Esophagus squamous epithelium (tissue), 5 donors: Measurements from ENCODE around the gene CDRT4. TPM values are rescaled to one million over a fixed set of nuclear protein-coding genes. Genes with fewer than 3 reads are reported as not detected.
"Not testable (repeated sequence)": the region's sequence is repeated elsewhere in the genome, so short reads cannot be mapped to it uniquely, and the experiment has no call there.

ENCODE experiments used
- DNase-seq: peaks from one replicate; lab custom pipeline; 2025; lab: John Stamatoyannopoulos, UW
- H3K27ac ChIP-seq, 4 donors: fragments of 200-600 bp; sonication (generic); one replicate each; pipeline ENCODE4 v1.5.1; 2016 to 2019; ENCODE audit warnings: mild to moderate bottlenecking in 1 of 4
- H3K27me3 ChIP-seq, 4 donors: fragments of 200-600 bp; sonication (generic); 1 replicate in 3 of 4; 2 replicates in 1 of 4; pipeline versions ENCODE4 v1.5.1 to v1.6.0; 2017 to 2021; ENCODE audit warnings: antibody characterized with exemption in 1 of 4
- H3K36me3 ChIP-seq, 3 donors: fragments of 200-600 bp; sonication (generic); one replicate each; pipeline ENCODE4 v1.5.1; 2016 to 2019
- H3K4me1 ChIP-seq, 3 donors: fragments of 200-600 bp; sonication (generic); one replicate each; pipeline ENCODE4 v1.5.1; 2017 to 2019
- H3K4me3 ChIP-seq, 4 donors: fragments of 200-600 bp; sonication (generic); 1 replicate in 3 of 4; 2 replicates in 1 of 4; pipeline ENCODE4 v1.5.1; 2016 to 2019; ENCODE audit warnings: mild to moderate bottlenecking in 2 of 4, moderate library complexity in 1 of 4
- H3K9me3 ChIP-seq, 3 donors: fragments of 200-600 bp; sonication (generic); one replicate each; pipeline ENCODE4 v1.5.1; 2016 to 2019
- CTCF ChIP-seq, 6 experiments: fragments of 450-650 bp in 4 of 6; fragments of 200-600 bp in 2 of 6; sonication (generic) in 2 of 6; IDR thresholded peaks; one replicate each; pipeline ENCODE4 v1.5.1; 2016 to 2019; ENCODE audit warnings: antibody characterized with exemption in 6 of 6, mild to moderate bottlenecking in 4 of 6, moderate library complexity in 4 of 6
- POLR2A ChIP-seq, 4 donors: fragments of 450-650 bp; IDR thresholded peaks; one replicate each; pipeline ENCODE4 v1.6.1; 2017; ENCODE audit warnings: antibody characterized with exemption in 4 of 4, mild to moderate bottlenecking in 4 of 4, moderate library complexity in 3 of 4
- whole genome bisulfite sequencing, 2 donors: methylation state at CpG; one replicate each; pipeline ENCODE4 v1.1.5; 2018; 5-methylcytosine and 5-hydroxymethylcytosine counted together
- intact Hi-C: fragments of 100-400 bp; cut with DNase I; formaldehyde crosslinking; loops from one replicate; pipeline ENCODE4 v1.15.0; 2022
- total RNA-seq, 4 donors: library from RNA; depleted of rRNA; stranded (reverse); fragments of >200 nt; gene quantifications; one replicate each; pipeline ENCODE4 v1.1.0, GENCODE V29; 2016
- donor health status: DM: yes; HTN: yes; CAD: no.

Gene CDRT4
- total RNA-seq, 4 donors from 2014 or later, result 3.2 to 7.6 (median 3.8) TPM

- Histone ChIP-seq H3K27ac (no peak overlapping the region), H3K9me3 (no peaks in the 10 kb centered on the region), H3K4me3 (no peak overlapping the region), H3K36me3 (peaks cover 0 to 32% (median 0%) of the 10 kb centered on the region in 3 donors), H3K4me1 (peaks cover 3 to 17% (median 4%) of the 10 kb centered on the region in 3 donors), H3K27me3 (no peaks in the 10 kb centered on the region)
- DNase-seq, result no peak
- WGBS, 2 donors, result 81 to 95% methylated on average over 2 to 3 of the region's 3 CpGs
- intact Hi-C loops, result no loop called here
- TF ChIP-seq CTCF (IDR thresholded peaks at IDR 0.05), result no peak
These were observed 40.5 kb upstream of the CDRT4 start for GRCh38 chr17:15507896-15508295.

GRCh38 chr17:15507001-15507400, 39.6 kb upstream of the CDRT4 start:
- TF ChIP-seq CTCF (IDR thresholded peaks at IDR 0.05), result no peak
- no peak for TF ChIP-seq POLR2A (IDR thresholded peaks at IDR 0.05)
- Histone ChIP-seq H3K9me3 (no peaks in the 10 kb centered on the region), H3K4me3 (no peak overlapping the region), H3K36me3 (peaks cover 0 to 32% (median 0%) of the 10 kb centered on the region in 3 donors), H3K4me1 (peaks cover 4 to 25% (median 6%) of the 10 kb centered on the region in 3 donors), H3K27me3 (no peaks in the 10 kb centered on the region), H3K27ac (no peak overlapping the region)
- intact Hi-C loops, result no loop called here
- 95 to 98% methylated on average over 8 to 9 of the region's 9 CpGs for WGBS, 2 donors
- no peak for DNase-seq

GRCh38 chr17:15505708-15506107, 38.3 kb upstream of the CDRT4 start:
- intact Hi-C loops, H3K4me3 ChIP-seq, H3K27me3 ChIP-seq, H3K9me3 ChIP-seq, H3K27ac ChIP-seq, DNase-seq: not testable (repeated sequence)
- WGBS, 2 donors, result 100% methylated on average over 1 of the region's 32 CpGs; no CpG with 5 or more reads in 1 of the 2 donors
- H3K36me3 ChIP-seq, result peaks cover 0 to 32% (median 0%) of the 10 kb centered on the region in 3 donors
- H3K4me1 ChIP-seq, result peaks cover 4 to 27% (median 6%) of the 10 kb centered on the region in 3 donors

- Histone ChIP-seq H3K27me3 (no peaks in the 10 kb centered on the region), H3K36me3 (peaks cover 0 to 36% (median 0%) of the 10 kb centered on the region in 3 donors), H3K9me3 (no peaks in the 10 kb centered on the region), H3K27ac (no peak overlapping the region), H3K4me3 (no peak overlapping the region), H3K4me1 (peaks cover 4 to 22% (median 6%) of the 10 kb centered on the region in 3 donors)
- no peak for DNase-seq
- no peak for TF ChIP-seq CTCF (IDR thresholded peaks at IDR 0.05)
- no peak for TF ChIP-seq POLR2A (IDR thresholded peaks at IDR 0.05)
- WGBS, 2 donors, result 74 to 86% methylated on average over 2 of the region's 2 CpGs
- intact Hi-C loops, result loop anchor here (5.0 kb wide), 1 partner anchor 241 kb away; no protein-coding TSS in a partner anchor
These were observed 36.3 kb upstream of the CDRT4 start for GRCh38 chr17:15503731-15504130.

GRCh38 chr17:15502369-15503112, 35.1 kb upstream of the CDRT4 start:
- peak overlapping the region in 3 of 4 donors; percentile 33 to 59 (median 37) for H3K4me3 ChIP-seq
- intact Hi-C loops, result loop anchor here (5.0 kb wide), 1 partner anchor 240 kb away; no protein-coding TSS in a partner anchor
- DNase-seq, result peak; percentile 20
- no peaks in the 10 kb centered on the region for H3K9me3 ChIP-seq
- peak; percentile 53 to 91 (median 82) for TF ChIP-seq CTCF (IDR thresholded peaks at IDR 0.05)
- TF ChIP-seq POLR2A (IDR thresholded peaks at IDR 0.05), result no peak
- WGBS, 2 donors, result 16 to 26% methylated on average over 23 to 30 of the region's 32 CpGs
- H3K27ac ChIP-seq, result peak overlapping the region; percentile 57 to 92 (median 84)
- no peaks in the 10 kb centered on the region for H3K27me3 ChIP-seq
- peaks cover 4 to 25% (median 6%) of the 10 kb centered on the region in 3 donors for H3K4me1 ChIP-seq
- peaks cover 0 to 36% (median 0%) of the 10 kb centered on the region in 3 donors for H3K36me3 ChIP-seq
